GM18858 (cell line): ENCODE data around the gene CLDN5.

Experiments
- ATAC-seq: cut with Tn5 transposase; IDR thresholded peaks from one replicate; pipeline ENCODE4 v1.9.1; 2021; ENCODE audit not compliant: unreplicated experiment

CLDN5 gene

GRCh38 chr22:19524170-19525115, at the start of gene CLDN5:
TSS of gene CLDN5 (minus strand) at chr22:19524410. CDS start at chr22:19524255, 155 bp downstream.
- ATAC-seq: no peak

- ATAC-seq: no peak
Measured at GRCh38 chr22:19571995-19572394, 47.8 kb upstream of the CLDN5 start.

GRCh38 chr22:19571207-19571795, 47.1 kb upstream of the CLDN5 start:
- ATAC-seq: no peak

GRCh38 chr22:19569976-19570375, 45.8 kb upstream of the CLDN5 start:
- no peak for ATAC-seq

GRCh38 chr22:19569276-19569640, 45.0 kb upstream of the CLDN5 start:
- no peak for ATAC-seq

GRCh38 chr22:19568337-19569275, 44.4 kb upstream of the CLDN5 start:
- ATAC-seq: no peak

- ATAC-seq: no peak
Measured at GRCh38 chr22:19567157-19568009, 43.2 kb upstream of the CLDN5 start.

- no peak for ATAC-seq
Measured at GRCh38 chr22:19566279-19567156, 42.3 kb upstream of the CLDN5 start.

- ATAC-seq: no peak
Measured at GRCh38 chr22:19565382-19566278, 41.4 kb upstream of the CLDN5 start.

GRCh38 chr22:19559956-19560355, 35.7 kb upstream of the CLDN5 start:
- no peak for ATAC-seq

- ATAC-seq: no peak
Measured at GRCh38 chr22:19559324-19559811, 35.2 kb upstream of the CLDN5 start.

- no peak for ATAC-seq
Measured at GRCh38 chr22:19556963-19557545, 32.8 kb upstream of the CLDN5 start.

GRCh38 chr22:19555651-19556050, 31.4 kb upstream of the CLDN5 start:
- no peak for ATAC-seq

GRCh38 chr22:19554834-19555404, 30.7 kb upstream of the CLDN5 start:
- no peak for ATAC-seq

GRCh38 chr22:19553201-19553600, 29.0 kb upstream of the CLDN5 start:
- ATAC-seq: no peak

- no peak for ATAC-seq
Measured at GRCh38 chr22:19550382-19550781, 26.2 kb upstream of the CLDN5 start.

- ATAC-seq: no peak
Measured at GRCh38 chr22:19549428-19549827, 25.2 kb upstream of the CLDN5 start.
